CMK (cell line): Measurements from ENCODE around the gene FSTL3.
"Not testable (repeated sequence)": the region's sequence is repeated elsewhere in the genome, so short reads cannot be mapped to it uniquely, and the experiment has no call there.

Experiments used
- DNase-seq: peaks from one replicate; pipeline ENCODE4 v3.0.0-alpha.2; 2010; ENCODE audit warnings: low read depth

FSTL3 gene

DNA sequence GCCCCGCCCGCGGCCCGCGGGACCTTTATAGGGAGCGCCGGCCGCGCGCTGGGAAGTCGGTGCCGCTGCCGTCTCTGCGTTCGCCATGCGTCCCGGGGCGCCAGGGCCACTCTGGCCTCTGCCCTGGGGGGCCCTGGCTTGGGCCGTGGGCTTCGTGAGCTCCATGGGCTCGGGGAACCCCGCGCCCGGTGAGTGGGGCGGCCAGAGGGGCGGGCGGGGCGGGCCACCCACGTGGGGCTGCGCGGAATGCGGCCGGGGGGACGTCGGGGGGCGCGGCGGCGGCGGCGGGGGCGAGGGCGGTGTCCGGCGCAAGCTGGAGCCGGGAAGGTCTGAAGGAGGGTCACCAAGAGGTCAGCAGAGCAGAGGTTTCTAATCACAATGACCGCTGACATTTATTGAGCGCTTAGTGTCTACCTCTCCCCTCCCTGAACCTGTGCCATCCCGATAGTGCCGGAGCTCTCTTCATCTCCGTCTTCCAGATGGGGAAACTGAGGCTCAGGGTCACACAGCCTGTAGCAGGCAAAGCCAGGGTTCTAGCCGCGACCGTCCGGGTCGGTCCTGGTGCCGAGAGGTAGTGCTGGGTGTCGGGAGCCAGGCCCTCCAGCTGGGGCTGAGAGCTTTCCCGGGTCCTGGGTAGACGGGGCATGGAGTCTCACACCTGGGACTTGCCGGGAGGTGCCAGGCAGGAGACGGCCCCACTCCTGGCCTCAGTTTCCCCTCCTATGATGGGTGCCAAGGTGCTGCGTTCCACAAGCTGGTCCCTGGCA is at the start of gene FSTL3:
TSS of gene FSTL3 (plus strand) at position 54 of the 767 bp plus-strand sequence. CDS start at position 86, 32 bp downstream.
- no peak for DNase-seq

DNA sequence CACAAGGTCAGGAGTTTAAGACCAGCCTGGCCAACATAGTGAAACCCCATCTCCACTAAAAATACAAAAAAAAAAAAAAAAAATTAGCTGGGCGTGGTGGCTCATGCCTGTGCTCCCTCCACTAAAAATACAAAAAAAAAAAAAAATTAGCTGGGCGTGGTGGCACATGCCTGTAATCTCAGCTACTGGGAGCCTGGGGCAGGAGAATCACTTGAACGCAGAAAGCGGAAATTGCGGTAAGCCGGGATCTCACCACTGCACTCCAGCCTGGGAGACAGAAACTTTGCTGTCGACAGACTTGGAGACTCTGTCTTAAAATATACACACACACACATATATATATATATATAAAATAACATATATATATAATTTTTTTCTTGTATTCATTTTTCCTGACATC is 49.6 kb upstream of the FSTL3 start:
- not testable (repeated sequence) for DNase-seq

DNA sequence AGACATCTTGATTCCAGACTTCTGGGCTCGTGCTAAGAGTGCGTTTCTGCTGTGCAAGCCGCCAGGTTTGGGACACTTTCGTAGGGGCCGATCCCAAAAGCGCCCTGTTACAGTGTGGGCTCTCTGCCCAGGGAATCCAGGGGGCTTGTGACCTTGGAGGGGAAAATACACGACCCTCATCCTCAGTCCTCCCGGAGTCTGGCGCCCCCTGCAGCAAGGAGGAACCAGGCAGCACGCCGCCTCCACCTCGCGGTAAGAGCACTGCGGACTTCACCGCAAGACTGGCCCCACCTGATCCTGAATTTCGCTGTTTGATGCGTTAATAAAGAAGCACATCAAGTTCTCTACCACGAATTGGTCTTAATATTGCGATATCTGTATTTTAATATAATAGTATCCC is 48.0 kb upstream of the FSTL3 start:
- DNase-seq = no peak

DNA sequence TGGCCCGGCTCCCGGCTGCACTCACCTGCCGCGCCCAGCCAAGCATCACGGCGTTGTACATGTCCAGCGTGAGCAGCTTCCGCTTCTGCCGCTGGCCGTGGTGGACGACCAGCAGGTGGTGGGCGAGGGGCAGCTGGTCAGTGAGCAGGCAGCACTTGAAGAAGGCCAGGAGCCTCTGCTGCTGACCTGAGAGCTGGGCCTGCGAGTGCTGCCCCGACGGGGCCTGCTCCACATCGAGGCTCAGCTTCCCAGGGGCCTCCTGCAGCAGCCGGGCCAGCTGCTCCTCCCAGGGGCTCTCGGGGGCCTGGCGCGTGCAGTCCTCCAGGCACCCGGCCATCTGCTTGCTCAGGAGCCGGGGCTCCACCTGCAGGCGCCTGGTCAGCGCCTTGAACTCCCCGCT is 46.7 kb upstream of the FSTL3 start:
- not testable (repeated sequence) for DNase-seq

DNA sequence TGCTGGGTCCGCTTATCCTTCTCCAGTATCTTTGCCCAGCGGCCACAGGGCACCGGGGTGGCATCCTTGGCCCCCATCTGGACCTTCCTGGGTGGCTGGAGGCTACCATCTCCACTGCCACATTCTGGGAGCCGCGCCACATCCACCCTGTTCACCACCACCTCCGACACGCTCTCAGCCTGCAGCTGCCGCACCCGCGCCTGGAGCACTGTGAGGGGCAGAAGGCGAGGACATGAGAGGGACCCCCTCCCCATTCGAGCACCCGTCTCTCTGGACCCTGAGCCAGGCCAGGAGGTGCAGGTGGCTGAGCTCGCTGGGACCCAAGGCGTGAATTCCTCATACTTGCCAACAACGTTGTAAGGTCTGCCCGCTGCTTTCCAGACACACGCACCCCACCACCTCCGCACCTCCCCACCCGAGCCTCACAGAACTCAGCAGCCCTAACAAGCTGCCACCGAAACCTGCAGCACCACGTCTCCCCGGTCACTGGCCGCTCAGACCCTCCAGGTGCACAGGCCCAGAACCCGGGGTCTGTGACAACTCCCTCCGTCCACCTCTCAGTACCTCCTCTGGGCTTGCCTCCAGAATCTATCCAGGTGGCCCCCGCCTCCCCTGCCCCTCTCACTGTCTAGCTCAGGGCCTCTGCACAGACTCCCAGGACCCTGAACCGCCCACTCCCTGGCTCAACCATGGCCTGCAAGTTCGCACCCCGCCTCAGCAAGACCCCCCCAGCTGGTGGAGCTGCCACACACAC is 46.1 kb upstream of the FSTL3 start:
- DNase-seq = no peak

DNA sequence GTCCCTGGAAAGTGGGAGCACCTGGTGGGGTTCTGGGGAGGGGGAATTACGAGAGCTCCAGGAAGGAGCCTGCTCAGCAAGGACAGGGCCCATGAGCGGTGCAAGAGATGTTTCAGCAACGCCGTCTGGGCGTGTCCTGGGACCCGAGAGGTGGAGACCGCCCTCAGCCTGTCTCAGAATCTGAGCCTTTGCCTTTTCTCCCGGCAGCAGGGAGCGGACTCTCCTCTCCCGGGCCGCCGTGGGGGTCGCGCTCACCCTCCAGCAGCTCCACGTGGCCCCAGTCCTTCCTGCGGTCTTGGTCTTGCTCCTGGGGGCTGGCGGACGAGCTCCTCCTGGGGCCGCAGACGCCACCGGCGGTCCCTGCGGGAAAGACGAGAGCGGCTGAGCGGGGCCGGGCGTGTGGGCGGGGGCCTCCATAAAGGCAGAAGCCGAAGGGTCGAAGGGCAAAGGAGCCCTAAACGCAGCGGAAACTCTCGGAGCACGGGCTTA is 43.6 kb upstream of the FSTL3 start:
- no peak for DNase-seq

DNA sequence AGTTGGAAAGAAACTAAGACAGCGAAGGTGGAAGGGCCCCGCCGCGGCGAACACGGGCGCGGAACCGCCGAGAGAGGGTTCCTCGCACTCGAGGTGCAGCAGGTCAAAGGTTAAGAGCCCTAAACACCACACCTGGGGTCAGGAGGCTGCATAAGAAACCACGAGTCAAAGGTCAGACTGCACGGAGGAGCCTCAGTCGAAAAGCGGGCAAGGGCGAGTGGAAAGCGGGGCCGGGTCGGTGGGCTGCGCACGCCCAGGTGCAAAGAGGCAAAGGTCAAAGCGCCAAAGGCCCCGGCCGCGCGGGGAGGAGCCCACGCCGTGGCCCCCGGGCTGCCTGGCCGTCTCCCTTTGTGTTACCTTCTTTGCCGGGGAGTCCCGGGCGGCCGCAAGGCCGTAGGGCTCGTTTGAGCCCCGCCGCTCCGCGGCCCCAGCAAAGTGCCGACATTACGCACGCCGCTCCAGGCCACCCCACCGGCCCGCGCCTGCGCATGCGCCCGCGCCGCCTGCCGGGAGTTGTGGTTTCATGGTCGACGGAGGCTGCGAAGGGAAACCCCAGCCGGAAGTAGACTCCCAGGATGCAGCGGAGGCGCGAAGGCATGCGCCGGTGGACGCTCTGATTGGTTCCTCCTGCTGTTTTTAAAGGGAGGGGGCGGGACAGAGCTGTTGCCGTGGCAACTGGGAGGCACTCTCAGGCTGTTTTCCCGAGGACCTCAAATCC is 43.0 kb upstream of the FSTL3 start, which contains the start of gene POLRMT:
TSS of gene POLRMT (minus strand) at position 470 of the 718 bp plus-strand sequence. CDS start at position 445, 25 bp downstream.
- peak; percentile 96 for DNase-seq

DNA sequence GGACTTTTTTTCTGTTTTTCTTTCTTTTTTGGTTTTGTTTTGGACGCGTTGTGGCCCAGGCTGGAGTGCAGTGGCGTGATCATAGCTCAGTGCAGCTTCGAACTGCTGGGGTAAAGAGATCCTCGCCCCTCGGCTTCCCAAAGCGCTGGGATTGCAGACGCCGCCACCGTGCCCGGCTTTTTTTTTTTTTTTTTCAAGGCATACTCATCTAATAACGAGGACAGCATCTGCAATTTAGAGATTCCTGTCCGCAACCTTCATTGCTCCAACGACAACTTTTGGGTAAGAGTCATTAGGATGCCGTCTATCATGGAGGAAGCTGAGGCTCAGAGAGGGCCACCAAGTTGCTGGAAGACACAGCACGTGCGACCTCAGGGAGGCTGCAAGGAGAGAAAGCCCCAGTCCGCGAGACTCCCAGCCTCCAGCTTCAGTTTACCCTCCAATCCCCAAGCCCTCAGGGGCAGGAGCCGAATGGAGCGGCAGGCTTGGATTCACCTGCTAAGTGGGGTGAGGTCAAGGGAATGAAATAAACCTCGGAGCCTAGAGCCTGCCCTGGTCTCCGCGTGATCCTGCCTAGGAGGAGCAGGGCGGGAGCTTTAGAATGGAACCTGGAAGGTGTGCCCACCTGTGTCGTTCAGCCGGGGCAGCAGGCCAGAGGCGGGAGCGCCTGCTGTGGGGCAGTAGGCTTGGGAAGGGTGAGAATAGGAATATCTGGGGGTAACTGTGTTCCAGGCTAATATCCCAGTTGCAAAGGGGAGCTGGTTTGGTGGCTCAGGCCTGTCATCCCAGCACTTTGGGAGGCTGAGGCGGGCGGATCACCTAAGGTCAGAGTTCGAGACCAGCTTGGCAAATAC is 42.2 kb upstream of the FSTL3 start:
- DNase-seq = no peak

DNA sequence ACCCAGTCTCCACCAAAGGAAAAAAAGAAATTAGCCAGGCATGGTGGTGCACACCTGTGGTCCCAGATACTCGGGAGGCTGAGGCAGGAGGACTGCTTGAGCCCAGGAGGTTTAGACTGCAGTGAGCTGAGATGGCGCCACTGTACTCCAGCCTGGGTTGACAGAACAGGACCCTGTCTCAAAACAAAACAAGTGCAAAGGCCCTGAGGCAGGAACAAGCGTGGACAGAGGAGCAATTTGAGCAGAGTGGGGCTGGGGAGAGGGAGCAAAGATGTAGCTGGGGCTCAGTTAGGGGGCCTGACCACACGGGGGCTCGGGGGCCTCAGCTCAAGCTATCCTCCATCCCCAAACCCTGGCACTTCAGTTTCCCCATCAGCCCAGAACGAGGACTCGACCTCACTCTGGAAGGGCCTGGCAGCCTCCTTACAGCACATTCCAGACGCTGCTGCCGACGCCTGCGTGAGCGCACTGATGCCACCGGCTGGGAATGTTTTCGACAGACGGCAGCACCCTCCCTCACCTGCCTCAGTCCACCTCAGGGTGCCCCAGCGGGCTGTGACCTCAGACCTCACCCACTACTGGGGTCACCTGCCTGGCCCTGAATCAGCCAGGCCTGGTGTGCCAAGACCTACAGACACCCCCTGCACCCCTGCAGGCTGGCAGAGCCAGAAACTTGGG is 41.1 kb upstream of the FSTL3 start:
- DNase-seq = no peak

DNA sequence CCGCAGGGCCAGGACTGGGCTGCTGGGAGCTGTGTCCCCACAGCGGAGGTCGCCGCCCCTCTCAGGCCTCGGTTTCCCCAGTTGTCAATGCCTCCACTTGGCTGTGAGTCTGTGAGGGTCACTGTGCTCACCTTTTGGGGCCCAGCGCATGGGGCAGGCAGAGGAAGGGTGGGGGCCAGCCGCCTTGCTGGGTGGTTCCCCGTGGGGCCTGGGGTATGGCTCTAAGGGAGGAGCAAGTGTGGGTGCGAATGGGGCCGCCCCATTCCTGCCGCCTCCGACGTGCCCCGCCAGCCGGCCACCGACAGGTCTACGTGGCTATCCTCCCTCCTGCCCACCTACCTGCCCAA is 37.3 kb upstream of the FSTL3 start:
- no peak for DNase-seq

DNA sequence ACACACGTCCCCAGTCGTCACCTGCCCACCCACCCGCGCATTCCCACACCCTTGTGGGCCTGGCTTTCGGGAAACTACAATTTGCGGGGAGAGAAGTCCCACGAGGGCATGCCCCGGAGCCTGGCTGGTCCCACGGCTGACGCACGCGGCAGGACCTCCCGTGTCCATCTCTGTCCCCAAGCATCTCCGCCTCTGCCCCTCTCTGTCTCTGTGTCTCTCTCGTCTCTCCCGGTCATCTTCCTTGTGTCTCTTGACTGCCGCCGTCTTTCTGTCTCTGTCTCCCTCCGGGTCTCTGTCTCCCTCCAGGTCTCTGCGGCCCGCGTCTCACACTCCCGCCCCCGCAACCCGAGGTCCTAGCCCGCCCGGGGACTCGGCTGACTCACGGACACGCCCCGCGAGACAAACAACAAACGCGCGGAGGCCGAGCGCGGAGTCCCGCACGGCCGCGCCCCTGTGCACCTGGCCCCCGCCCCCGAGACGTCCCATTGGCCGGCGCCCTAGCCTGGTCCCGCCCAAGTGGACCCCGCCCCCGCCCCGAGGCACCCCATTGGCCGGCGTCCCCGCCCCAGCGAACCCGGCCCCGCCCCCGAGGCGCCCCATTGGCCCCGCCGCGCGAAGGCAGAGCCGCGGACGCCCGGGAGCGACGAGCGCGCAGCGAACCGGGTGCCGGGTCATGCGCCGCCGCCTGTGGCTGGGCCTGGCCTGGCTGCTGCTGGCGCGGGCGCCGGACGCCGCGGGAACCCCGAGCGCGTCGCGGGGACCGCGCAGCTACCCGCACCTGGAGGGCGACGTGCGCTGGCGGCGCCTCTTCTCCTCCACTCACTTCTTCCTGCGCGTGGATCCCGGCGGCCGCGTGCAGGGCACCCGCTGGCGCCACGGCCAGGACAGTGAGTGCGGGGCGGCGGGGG is 36.7 kb upstream of the FSTL3 start, which contains the start of gene FGF22:
TSS of gene FGF22 (plus strand) at position 627 of the 908 bp plus-strand sequence. CDS start at position 674, 47 bp downstream.
- peak; percentile 61 for DNase-seq

DNA sequence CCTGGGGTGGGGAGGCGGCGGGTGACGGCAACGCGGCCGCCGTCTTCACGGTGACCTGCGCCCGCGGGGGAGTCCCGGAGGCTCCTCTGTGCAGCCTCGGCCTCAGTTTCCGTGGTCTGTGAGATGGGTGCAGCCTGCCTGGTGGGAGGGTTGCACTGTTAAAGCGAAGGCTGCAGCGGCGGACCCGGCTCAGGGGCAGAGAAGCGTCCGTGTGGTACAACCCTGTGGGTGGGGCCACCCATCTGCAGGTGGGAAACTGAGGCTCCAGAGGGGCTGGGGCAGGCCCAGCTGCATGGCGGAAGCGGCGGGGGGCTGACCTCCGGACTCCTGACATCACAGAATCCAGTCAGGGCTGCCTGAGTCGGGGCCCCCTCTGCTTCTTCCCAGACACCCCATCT is 36.0 kb upstream of the FSTL3 start:
- no peak for DNase-seq

DNA sequence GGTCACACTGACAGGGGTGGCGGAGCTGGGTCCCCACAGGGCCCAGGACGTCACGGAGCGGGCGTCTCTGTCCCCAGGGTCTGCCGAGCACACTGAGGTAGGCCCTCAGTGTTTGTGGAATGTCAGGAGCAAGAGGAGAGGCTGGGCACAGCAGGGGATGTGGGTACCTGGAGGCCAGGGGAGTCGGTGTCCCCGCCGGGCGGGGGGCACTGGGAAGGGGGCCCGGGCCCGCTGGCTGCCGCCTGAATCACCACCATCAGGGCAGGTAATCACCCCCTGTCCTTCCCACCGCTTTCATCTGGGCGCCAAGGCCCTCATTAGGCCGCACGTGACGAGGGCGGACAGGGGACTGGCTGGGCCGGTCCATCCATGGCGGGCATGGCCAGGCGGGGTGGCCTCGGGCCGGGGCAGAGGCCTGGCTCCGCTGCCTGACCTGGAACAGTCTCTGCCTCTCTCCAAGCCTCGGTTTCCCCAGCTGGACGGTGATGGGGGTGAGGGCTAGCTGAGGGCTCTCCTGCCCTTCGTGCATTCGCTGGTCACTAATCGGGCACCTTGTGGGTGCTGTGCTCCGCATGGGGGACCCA is 35.5 kb upstream of the FSTL3 start:
- no peak for DNase-seq

DNA sequence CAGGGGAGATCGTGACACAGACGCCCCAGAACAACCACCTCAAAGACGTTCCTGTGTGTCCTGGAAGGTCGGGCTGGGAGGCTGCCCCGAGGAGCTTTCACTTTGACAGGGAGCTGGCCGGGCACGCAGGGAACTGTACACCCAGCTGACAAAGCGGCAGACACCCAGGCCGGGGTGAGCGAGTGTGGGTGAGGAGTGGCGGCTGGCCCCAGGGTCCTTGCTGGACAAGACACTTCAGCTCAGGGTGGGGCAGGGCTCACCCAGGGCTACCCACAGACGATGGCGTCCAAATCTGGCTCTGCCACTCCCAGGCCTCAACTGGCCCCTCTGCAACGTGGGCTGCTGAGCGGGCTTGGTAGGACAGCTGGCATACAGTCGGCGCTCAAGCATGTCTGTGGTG is 34.5 kb upstream of the FSTL3 start:
- no peak for DNase-seq

DNA sequence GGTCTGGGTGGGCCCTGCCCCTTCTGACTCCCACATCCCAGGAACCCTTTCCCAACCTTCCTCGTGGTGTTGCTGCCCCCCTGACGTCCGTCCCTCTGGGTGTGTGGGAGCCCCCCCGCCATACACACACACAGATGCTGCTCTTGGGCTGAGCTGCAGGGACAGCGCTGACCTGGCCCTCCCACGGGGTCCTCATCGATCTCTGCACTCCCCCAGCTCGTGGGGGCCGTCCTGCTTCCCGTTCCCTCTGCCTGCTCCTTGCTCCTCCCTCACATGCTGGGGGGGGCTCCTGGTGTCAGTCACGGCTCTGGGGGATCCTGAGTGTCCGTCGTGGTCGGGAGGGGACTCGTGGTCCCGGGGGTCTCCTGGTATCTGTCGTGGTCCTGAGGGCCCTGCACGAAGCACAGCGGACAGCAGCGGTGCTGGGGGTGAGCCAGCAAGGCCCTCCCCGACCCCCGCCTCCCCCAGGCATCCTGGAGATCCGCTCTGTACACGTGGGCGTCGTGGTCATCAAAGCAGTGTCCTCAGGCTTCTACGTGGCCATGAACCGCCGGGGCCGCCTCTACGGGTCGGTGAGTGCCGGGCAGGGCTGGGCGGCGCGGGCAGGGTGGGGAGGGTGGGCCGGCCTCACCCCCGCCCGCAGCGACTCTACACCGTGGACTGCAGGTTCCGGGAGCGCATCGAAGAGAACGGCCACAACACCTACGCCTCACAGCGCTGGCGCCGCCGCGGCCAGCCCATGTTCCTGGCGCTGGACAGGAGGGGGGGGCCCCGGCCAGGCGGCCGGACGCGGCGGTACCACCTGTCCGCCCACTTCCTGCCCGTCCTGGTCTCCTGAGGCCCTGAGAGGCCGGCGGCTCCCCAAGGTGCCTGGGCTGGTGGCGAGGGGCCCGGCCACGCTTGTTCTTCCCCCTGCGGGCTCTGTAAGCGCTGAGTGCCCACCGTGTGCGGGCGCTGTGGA is 33.1 kb upstream of the FSTL3 start:
- no peak for DNase-seq

DNA sequence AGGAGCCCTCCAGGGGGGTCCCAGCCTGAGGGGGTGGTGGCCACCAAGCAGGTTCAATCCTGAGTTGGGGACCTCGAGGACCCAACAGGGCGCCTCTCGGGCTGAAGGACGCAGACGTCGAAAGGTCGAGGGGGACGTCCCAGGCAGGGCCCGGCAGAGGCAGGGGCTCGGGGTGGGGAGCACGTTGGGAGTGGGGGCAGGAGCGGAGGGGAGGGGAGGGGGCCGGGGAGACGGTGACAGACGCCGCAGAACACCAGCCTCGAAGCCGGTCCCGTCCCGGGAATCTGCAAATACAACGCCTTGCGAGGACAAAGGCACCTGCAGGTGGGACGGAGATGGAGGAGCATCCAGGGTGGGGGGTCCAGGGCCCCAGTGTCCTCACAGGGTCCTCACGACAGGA is 32.5 kb upstream of the FSTL3 start:
- no peak for DNase-seq

DNA sequence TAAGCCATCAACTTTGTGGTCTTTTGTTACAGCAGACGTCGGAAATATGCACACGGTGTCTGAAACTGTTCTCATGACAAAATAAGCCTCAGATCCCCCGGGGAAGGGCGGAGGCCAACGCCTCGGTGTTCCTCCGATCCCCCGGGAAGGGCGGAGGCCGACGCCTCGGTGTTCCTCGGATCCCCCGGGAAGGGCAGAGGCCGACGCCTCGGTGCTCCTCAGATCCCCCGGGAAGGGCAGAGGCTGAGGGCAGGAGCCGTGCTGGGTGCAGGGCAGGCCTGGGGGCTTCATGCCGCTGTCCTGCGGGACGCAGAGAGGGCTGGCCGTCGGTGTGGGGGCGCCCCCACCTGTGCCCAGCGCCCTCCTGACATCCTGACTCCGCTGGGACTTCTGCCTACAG is 31.8 kb upstream of the FSTL3 start:
- DNase-seq = no peak

DNA sequence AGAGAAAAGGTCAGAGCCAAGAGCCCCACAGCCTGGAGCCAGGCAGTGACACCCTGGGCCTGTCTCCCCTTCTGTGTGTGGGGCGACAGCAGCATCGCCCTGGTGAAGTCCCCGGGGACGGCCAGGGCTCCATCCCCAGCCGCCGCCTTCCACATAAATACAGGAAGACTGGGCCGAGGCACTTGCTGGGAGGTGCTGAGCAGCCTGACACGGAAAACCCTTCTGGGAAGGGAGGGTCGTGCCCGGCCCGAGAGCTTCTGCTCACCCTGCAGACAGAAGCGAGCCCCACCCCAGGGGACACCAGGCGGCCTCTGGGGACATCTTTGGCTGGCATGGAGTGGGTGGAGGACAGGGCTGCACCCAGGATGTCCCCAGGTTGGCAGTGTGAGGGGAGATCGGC is 31.4 kb upstream of the FSTL3 start:
- DNase-seq = no peak
